GM10847 (cell line): ENCODE results near the gene ALPI.

Experiments
- POLR2A ChIP-seq: IDR thresholded peaks from 2 replicates; pipeline ENCODE4 v1.6.1; 2011; ENCODE audit not compliant: insufficient read length; ENCODE audit errors: extremely low read depth

The ALPI gene

DNA sequence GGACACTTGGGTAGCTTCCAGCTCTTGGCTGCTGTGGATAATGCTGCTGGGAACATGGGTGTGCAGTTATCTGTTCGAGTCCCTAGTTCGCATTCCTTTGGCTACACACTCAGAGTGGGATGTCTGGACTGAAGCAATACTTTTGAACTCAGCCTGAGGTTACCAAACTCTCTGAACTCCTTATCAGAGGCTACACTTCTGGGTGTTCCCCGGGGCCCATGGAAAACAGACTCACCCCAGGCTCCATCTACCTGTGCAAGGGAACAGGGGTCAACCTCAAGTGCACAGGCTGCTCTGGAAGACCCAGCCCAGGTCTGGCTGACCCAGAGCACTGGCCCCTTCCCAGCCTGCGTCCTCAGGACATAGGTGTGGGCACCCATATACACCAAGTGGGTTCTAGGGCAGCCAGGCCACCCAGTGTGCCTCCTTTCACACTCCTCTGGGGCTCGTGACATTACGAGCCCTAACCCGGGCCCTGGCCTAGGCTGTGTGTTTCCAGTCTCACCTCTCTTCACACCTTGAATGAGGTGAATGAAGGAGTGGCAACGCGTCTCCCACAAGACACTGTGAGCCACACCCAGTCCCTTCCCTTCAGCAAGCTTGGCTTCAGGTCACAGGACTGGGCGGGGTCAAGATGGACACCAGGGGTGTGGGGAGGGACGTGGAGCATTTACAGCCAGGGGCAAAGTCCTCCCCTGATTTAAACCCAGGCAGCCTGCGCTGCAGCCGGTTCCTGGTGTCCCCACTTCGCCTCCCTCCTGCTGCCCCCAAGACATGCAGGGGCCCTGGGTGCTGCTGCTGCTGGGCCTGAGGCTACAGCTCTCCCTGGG, at the start of gene ALPI:
TSS of gene ALPI (plus strand) at position 728 of the 830 bp plus-strand sequence. CDS start at position 775, 47 bp downstream.
- no peak for TF ChIP-seq POLR2A

DNA sequence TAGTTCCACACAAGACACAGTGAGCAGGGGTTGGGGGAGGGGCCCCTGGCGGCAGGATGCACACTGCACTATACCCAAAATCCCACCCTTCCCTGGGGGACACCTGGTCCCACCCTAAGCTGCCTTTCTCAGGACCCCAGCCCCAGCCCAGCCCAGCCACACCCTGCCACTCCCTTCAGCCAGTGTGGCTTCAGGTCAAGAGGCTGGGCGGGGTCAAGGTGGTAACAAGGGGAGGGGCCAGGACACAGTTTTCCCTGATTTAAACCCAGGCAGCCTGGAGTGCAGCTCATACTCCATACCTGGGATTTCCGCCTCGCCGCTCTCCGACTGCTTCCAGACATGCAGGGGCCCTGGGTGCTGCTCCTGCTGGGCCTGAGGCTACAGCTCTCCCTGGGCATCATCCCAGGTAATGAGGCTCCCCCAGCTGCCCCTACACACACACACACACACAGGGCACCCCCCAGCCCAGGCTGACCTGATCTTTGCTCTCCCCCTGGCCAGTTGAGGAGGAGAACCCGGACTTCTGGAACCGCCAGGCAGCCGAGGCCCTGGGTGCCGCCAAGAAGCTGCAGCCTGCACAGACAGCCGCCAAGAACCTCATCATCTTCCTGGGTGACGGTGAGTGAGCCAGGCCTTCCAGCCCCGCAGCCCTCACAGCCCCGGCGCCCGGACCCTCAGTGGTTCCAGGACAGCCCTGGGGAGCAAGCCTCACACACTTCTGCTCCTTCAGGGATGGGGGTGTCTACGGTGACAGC, 49.2 kb upstream of the ALPI start, which contains the start of gene ALPG:
TSS of gene ALPG (plus strand) at position 289 of the 755 bp plus-strand sequence. CDS start at position 340, 51 bp downstream.
- no peak for TF ChIP-seq POLR2A

DNA sequence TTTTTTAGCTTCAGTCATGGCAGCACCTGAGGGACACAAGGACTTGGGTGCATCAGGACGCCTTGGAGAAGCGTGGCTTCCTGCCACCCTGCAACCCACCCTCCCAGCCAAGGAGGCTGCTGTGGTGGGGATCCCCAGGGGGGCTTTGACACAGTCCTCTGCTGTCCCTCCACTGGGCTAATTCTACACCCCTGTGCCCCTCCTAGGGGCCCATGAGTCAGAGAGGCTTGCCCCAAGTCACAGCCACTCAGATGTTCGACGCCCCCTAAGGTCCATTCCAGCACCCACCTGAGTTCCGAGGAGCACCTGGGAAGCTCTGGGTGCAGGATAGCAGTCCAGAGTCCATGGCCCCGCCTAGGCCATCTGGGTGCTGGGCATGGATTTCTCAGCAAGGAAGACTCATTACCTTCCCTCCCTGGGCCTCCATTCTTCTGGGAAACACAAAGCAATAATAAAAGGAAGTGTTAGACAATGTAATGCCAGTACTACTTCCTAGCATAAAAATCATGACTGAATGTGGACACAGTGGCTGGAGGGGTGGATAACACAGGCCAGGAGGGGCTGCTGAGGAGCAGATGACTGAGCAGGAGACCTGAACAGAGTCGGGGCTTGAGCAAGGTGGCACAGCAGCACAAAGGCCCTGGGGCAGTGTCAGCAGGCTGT, 45.6 kb upstream of the ALPI start:
- TF ChIP-seq POLR2A: no peak

GRCh38 chr2:232411901-232412629, 43.9 kb upstream of the ALPI start:
- TF ChIP-seq POLR2A: no peak

- no peak for TF ChIP-seq POLR2A
Observed at GRCh38 chr2:232412986-232413385, 43.0 kb upstream of the ALPI start.

GRCh38 chr2:232415138-232415690, 40.7 kb upstream of the ALPI start:
- TF ChIP-seq POLR2A: no peak

GRCh38 chr2:232415736-232416520, 40.0 kb upstream of the ALPI start:
- no peak for TF ChIP-seq POLR2A

GRCh38 chr2:232416521-232417470, 39.2 kb upstream of the ALPI start:
- TF ChIP-seq POLR2A: no peak

- TF ChIP-seq POLR2A: no peak
Observed at GRCh38 chr2:232417489-232417888, 38.5 kb upstream of the ALPI start.

DNA sequence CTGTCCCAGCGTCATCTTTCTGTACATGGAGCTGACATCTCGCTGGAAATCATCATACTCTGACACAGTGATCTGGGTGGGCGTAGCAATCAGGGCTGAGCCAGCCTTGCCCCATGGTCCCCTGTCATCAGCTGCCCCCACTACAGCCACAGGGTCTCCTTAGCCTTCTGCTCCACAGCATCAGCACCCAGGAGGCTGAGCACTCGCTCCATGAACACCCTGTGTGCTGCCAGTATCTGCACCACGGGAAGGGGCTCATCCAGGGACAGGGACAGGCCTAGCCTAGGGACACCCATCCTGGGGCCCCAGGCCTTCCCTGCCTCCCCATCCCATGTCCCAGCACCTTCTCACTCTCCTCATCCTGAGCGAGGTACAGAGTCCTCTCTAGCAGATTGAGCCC, 37.9 kb upstream of the ALPI start:
- TF ChIP-seq POLR2A: no peak

GRCh38 chr2:232418466-232419244, 37.3 kb upstream of the ALPI start:
- TF ChIP-seq POLR2A: no peak

GRCh38 chr2:232419245-232420072, 36.5 kb upstream of the ALPI start:
- TF ChIP-seq POLR2A: no peak
